GM12878 (cell line): ENCODE data around the gene RGSL1. TPM values are rescaled to one million over a fixed set of nuclear protein-coding genes. Genes with fewer than 3 reads are reported as not detected.

Experiments used
- ASH2L ChIP-seq: fragments of 300-600, 200-600 bp; sonication (generic); IDR thresholded peaks from 2 replicates; pipeline ENCODE4 v1.6.1; 2017; ENCODE audit warnings: low read depth, mild to moderate bottlenecking, borderline replicate concordance
- CHD2 ChIP-seq: IDR thresholded peaks from 2 replicates; pipeline ENCODE4 v1.6.1; 2011; ENCODE audit warnings: low read depth, low read length, improper control_type of control experiment, borderline replicate concordance
- CREM ChIP-seq: IDR thresholded peaks from 2 replicates; pipeline ENCODE4 v1.6.1; 2014; ENCODE audit warnings: antibody characterized with exemption, low read depth
- E2F8 ChIP-seq: fragments of 450-650 bp; IDR thresholded peaks from 2 replicates; pipeline ENCODE4 v1.6.1; 2018; ENCODE audit warnings: mild to moderate bottlenecking, low read depth, moderate library complexity; ENCODE audit not compliant: partially characterized antibody
- EED ChIP-seq: sonication (generic); IDR thresholded peaks from 2 replicates; pipeline ENCODE4 v1.6.1; 2016; ENCODE audit warnings: antibody characterized with exemption, low read depth
- ETV6 ChIP-seq, 2 experiments: fragments of 450-650 bp in 1 of 2; IDR thresholded peaks in 1 of 2; conservative IDR thresholded peaks in 1 of 2; 2 replicates each; pipeline ENCODE4 v1.6.1; 2014; ENCODE audit warnings: antibody characterized with exemption in 1 of 2, borderline replicate concordance in 1 of 2, low read depth in 1 of 2, mild to moderate bottlenecking in 1 of 2, moderate library complexity in 1 of 2
- MAX ChIP-seq: IDR thresholded peaks from 2 replicates; pipeline ENCODE4 v1.6.1; 2012; ENCODE audit warnings: low read depth, low read length, improper control_type of control experiment
- MTA3 ChIP-seq: IDR thresholded peaks from 2 replicates; pipeline ENCODE4 v1.6.1; 2012; ENCODE audit warnings: low read length, inconsistent platforms, borderline replicate concordance
- NFYB ChIP-seq: IDR thresholded peaks from 2 replicates; pipeline ENCODE4 v1.6.1; 2011; ENCODE audit warnings: low read depth, mild to moderate bottlenecking, low read length, improper control_type of control experiment, moderate library complexity; ENCODE audit not compliant: insufficient read depth
- PAX8 ChIP-seq: fragments of 450-650 bp; IDR thresholded peaks from 2 replicates; pipeline ENCODE4 v1.6.1; 2017; ENCODE audit warnings: mild to moderate bottlenecking, moderate library complexity
- PRDM15 ChIP-seq: fragments of 450-650 bp; formaldehyde crosslinking; IDR thresholded peaks from 2 replicates; pipeline ENCODE4 v1.4.0; 2020; ENCODE audit warnings: mild to moderate bottlenecking, moderate library complexity
- USF2 ChIP-seq: IDR thresholded peaks from 2 replicates; pipeline ENCODE4 v1.6.1; 2011; ENCODE audit warnings: low read depth, low read length, improper control_type of control experiment, borderline replicate concordance
- ZNF217 ChIP-seq: fragments of 450-650 bp; IDR thresholded peaks from 2 replicates; pipeline ENCODE4 v1.6.1; 2017; ENCODE audit warnings: antibody characterized with exemption, mild to moderate bottlenecking
- ZNF592 ChIP-seq: fragments of 450-650 bp; IDR thresholded peaks from 2 replicates; pipeline ENCODE4 v1.6.1; 2017; ENCODE audit warnings: mild to moderate bottlenecking, moderate library complexity
- polyA plus RNA-seq, 11 experiments: library from polyadenylated mRNA; depleted of rRNA in 4 of 11; unstranded in 6 of 11; stranded (reverse) in 5 of 11; fragments of >200 nt; fragmentation: Nextera tagmentation in 4 of 11; fragmentation: Illumina TruSeq in 1 of 11; extraction: Ambion mirVana in 4 of 11; extraction: Trizol in 1 of 11; gene quantifications; 1 replicate in 1 of 11; 2 replicates in 10 of 11; pipeline versions ENCODE4 v1.2.1 to v1.2.3, GENCODE V29; 2011 to 2016; ENCODE audit warnings: inconsistent platforms in 2 of 11, missing spikeins in 2 of 11, low read depth in 1 of 11
- total RNA-seq, 4 experiments: library from RNA; depleted of rRNA in 3 of 4; stranded (reverse); fragments of >200 nt in 3 of 4; fragmentation: Illumina TruSeq in 1 of 4; extraction: Trizol in 1 of 4; gene quantifications; 2 replicates each; pipeline versions ENCODE4 v1.2.1 to v1.2.3, GENCODE V29; 2013 to 2021

The RGSL1 gene
- total and polyA plus RNA-seq, 10 of the 15 experiments (the other 5 are each of a cell fraction or from before 2014, with no cell fraction given), result 0.05 to 0.28 (median 0.27) TPM; not detected in 5

- TF ChIP-seq ETV6 (conservative IDR thresholded peaks at IDR 0.05 in 1 of 2, IDR thresholded peaks at IDR 0.05 in 1 of 2; ENCODE audit: borderline replicate concordance in 1 of 2, low read depth in 1 of 2) (peak in 1 of 2 experiments; percentile 58; a peak in 1 of 4 replicates), PAX8 (no peak), NFYB (no peak), ZNF217 (0 out of 2 replicates have a peak, but pooled peaks have one; percentile 28), USF2 (no peak), MTA3 (peak; percentile 33; the same call in 1 of the 2 replicates), CREM (peak; percentile 77), CHD2 (0 out of 2 replicates have a peak, but pooled peaks have one; percentile 17), ZNF592 (no peak), EED (peak; percentile 31), PRDM15 (no peak), E2F8 (no peak), MAX (no peak), ASH2L (no peak)
These were observed 23.2 kb upstream of the RGSL1 start (continued) for GRCh38 chr1:182426442-182427430.
